Stimulated activated CD8-positive, alpha-beta memory T cell treated with anti-CD3 and anti-CD28 coated beads, Interleukin-12 subunit alpha, Interleukin-12 subunit beta, amount 100 ng/mL, for 24 hours (primary cell): ENCODE data around the gene ERN1.
"Not testable (repeated sequence)": the region's sequence is repeated elsewhere in the genome, so short reads cannot be mapped to it uniquely, and the experiment has no call there.

Experiments used
- DNase-seq: peaks from one replicate; pipeline ENCODE4 v3.0.0-alpha.2; 2020; ENCODE audit errors: extremely low read depth

The ERN1 gene

DNA sequence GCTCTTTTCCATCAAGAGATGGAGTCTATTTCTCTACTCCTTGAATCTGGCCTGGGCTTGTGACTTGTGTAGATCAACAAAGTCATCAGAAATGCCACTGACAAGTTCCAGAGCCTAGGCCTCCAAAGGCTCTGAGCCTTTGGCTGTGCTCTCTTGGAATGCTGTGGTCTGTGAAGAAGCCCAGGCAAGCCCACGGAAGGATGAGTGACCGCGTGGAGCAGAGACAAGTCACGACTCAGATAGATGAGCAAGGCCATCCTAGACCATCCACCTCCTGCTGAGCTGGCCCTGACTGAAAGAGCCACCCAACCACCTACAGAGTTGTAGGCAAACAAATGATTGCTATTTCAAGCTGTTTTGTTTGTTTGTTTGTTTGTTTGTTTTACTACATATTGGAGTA is 97.9 kb downstream of the ERN1 start:
- no peak for DNase-seq

DNA sequence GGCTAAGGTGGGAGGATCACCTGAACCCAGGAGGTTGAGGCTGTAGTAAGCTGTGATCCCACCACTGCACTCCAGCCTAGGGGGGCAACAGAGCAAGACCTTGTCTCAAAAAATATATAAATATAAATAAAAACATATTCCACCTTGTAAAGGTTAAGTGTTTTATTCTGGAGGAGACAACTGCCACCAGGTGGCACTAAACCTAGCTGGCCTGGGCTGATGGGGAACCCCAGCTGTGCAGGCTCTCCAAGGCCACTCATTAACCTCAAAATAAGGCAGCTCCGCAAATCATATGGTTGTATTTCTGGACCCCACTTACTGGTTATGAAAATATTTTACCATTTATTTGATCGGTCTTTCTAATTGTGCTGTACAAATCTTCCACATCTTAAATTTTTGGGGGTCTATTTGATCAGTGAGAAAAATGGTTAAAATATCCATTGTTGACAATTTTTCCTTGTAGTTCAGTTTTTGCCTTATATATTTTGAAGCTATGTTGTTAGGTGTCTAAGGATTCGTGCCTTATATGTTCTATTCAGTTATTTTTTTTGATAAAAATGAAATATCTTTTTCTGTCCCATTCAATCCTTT is 101.0 kb downstream of the ERN1 start:
- no peak for DNase-seq

DNA sequence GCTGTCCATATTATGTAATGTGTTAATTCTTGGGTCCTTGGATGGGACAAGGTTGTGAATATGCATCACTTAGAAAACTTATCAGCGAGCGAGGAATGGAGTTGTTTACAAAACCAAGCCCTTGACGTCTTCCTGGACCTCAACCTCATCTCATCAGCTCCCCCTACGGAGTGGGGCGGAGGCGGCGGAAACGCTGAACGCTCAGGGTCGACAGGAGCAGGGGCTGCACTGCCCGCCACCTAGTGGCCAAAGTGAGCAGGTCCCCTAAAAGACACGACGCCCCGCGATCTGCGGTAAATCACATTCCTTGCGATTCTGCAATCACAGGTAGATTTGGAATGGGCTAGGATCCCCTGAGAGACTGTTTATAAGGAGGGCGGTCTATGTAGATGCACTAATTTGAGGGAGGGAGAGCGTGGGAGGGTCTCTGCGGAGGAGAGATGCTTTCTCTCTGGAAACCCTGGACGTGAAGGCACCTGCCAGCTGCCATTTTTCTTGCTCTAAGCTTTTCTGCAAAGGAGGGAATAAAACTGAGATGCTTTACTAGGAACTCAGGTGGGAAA is 104.1 kb downstream of the ERN1 start:
- peak; percentile 66 for DNase-seq

DNA sequence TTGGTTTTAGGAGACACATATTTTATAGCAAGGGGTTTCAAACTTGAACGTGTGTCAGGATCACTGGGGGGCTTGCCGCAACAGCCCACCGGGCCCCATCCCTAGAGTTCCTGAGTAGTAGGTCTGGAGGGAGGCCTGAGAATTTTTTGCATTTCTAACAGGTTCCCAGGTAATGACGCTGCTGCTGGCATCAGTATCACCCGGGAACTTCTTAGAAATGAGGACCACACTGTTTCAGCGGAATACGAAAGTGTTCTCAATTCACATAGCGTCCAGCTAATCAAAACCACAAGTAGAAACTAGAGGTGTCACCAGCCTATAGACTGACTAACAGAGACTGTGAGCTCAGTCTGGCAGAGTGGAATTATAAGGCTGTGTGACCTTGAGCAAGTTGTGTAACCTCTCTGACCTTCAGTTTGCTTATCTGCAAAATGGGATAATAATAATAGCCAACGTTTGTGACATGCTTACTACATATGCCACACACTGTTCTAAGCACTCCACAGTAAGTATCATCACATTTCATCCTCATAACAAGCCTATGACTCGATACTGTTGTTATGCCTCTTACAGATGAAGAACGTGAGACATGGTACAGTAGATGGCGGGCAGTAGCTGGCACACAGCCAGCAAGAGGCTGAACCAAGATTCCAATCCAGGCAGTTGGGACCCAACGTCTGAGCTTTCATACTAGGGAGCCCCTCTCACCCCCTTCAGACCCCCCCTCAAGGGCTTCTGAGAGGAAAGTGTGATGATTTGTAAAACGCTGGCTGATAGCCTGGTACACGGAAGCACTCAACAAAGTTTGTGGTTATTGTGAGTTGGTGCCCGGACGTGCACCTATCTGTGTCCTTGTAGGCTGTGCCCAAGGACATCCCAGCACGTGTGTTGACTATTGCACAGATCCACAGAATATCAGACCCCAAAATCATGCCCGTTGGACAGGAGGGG is 104.9 kb downstream of the ERN1 start:
- no peak for DNase-seq

DNA sequence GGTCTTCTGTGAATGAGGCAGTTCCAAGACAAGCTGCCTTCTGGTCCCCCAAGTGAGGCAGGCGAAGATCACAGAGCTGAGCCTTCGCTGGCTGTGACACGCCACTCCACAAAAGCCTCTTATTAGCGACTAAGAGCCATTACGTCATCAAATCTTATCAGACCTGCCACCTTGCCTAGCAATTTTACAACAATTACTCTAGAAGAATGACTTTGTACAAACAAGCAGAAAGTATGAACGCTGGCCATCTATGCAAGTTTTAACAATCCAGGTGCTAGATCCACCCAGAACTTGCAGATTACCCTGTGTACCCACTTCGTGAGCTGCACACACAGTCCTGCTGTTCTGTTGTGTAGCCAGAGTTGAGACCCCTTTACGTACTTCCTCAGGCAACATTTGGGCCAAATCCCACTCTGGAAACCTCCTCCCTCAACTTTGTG is 105.7 kb downstream of the ERN1 start:
- no peak for DNase-seq

DNA sequence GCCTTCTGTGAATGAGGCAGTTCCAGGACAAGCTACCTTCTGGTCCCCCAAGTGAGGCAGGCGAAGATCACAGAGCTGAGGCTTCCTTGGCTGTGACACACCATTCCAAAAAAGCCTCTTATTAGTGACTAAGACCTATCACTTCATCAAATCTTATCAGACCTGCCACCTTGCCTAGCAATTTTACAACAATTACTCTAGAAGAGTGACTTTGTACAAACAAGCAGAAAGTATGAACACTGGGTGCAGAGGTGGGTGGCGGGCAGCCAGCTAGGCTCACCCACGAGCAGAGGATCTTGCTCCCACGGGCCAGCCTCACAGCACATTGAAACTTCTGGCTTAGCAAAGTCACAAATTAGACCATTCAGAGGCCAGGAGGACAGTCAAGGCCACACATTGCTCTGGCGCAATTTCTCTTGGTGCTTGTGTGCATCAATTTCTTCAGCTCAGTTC is 107.3 kb downstream of the ERN1 start:
- no peak for DNase-seq

DNA sequence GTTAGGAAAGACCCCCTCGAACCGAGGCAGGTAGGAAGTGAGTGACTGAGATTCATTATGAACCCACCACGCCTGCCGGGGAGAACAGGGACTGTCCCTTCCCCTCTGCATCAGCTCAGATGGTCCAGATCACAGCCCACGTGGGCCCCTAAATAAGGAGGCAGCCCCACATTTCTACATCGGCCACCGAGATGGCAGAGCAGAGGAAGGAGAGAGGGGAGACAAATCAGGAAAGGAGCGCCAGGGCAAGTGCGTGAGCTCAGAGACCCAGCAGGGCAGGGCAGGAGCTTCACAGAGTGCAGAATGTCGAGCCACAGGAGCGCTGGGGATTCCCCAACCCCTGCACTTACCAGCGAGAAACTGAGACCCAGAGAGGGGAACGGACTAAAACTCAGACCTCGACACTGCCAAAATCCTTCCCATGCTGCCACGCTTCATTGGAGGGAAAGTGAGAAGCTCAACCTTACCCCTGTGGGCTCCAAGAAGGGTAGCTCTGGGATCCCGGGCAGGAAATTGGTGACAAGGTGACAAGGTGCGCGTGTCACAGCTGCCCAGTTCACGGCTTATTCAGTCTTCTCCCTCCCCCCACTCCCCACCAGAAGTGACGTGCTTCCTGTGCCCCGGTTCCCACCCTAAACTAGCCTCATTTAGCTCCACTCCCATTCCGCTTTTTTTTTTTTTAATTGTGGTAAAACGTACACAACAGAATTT is 109.7 kb downstream of the ERN1 start, which contains the start of gene ICAM2:
TSS of gene ICAM2 (minus strand) at position 578 of the 711 bp plus-strand sequence. CDS start 13,942 bp downstream, outside the sequence.
- DNase-seq: peak; percentile 78

DNA sequence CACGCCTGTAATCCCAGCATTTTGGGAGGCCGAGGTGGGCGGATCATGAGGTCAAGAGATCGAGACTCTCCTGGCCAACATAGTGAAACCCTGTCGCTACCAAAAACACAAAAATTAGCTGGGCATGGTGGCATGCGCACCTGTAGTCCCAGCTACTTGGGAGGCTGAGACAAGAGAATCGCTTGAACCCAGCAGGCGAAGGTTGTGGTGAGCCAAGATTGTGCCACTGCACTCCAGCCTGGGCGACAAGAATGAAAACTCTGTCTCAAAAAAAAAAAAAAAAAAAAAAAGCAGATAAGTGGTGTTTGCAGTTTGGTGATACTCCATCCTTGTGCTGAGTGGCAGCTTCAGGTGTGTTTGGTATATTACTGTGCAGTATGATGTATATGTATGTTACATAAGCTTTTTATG is 110.4 kb downstream of the ERN1 start:
- DNase-seq: not testable (repeated sequence)

DNA sequence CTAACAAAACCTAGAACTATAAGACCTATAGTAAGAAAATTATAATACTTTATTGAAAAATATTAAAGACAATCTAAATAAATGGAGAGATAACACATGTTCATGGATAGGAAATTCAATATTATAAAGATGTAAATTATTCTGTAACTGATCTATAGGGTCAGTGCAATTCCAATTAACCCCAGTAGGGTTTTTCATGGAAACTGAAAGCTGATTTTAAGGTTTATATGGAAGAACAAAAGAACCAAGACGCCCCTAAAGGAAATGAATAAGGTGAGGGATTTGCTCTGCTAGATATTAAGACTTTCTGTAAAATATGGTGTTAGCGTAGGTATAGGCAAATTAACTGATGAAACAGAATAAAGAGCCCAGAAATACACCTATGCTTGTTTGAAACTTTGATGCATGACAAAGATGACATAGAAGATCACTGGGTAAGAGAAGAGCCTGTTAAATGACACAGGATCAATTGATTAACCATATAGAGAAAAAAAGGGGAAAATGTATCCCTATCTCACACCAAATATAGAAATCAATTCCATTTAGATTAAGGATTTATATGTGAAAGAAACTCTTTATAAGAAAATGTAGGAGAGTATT is 112.5 kb downstream of the ERN1 start:
- DNase-seq: no peak

DNA sequence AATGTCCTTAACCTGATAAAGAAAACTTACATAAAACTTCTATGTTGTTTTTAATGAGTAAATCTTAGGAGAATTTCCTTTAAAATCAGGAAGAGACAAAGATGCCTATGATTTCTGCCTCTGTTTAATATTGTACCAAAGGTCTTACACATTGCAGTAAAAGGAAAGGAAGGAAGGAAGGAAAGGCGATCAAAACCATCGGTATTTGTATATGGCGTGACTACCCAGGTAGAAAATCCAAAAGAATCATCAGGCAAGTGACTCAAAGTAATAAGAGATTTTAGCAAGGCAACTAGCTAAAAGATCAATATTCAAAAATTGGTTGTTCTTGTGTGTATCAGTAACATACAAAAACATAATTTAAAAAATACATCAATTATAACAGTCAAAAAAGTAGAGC is 113.0 kb downstream of the ERN1 start:
- DNase-seq: no peak

DNA sequence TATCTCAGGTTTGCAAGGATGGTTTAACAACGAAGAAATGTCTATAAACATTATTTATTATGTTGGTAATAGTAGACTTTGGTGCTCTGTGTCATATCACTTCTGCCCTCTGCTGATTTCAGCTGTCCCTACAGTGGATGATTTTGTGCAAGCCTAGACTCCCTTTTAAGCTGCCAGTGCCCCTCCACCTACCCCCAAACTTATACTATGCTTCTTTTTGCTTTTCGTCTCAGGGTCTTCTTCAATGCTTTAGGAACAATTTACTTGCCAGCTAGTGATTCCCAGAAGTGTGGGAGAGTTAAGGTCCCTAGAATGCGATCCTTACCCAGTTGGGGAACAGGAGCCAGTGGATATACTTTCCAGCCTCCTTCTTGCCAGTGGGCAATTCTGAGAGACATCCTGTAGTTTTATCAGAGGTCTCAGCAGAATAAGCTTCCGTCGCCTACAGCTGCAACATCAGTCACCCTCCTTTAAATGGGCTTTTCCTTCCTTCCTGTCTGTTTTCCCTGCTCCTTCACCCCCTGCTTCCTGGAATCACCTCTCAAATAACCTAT is 113.6 kb downstream of the ERN1 start:
- DNase-seq: no peak

DNA sequence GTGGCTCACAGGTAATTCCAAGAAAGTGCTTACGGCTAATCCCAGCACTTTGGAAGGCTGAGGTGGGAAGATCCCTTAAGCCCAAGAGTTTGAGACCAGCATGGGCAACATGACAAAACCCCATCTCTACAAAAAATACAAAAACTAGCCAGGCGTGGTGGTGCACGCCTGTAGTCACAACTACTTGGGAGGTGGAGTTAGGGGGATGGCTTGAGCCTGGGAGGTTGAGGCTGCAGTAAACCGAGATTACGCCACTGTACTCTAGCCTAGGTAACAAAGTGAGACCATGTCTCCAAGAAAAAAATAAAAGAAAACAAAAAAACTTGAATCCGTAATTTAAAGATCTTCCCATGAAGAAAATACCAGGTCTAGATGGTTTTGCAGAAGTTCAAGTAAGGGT is 114.5 kb downstream of the ERN1 start:
- DNase-seq: no peak

DNA sequence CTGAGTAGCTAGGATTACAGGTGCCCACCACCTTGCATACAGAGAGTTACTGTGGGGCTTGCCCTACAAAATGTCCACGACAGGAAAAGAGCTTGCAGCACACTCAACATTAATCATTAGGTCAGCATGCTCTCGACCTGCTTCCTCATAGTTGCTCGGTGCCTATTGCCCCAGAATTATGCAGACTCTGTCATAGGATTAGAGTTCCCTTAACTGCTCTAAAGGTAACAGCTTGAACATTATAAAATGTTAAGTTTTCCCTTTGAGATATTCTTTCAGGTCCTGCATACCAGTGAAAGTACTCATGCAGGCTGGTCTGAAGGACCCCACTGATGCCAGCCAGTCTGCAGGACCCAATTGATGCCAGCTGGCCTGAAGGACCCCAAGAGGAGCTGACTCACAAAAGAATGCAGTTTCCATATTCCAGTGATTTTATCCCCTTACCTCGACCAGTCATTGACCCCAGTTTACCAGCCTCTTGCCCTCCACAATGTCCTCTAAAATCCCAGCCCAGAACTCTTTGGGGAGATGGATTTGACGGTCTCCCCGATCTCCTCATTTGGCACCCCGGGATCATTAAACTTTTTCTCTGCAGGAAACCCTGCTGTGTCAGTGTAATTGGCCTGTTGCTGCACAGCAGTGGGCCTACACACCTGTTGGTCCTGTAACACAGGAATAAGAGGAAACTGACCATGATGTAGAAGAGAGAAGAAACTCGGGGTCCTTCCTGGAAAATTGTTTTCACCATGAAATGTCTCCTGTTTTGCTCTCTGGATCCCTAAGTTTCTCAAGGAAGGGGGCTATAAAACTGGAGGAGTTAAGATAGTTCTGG is 120.2 kb downstream of the ERN1 start:
- DNase-seq: no peak

DNA sequence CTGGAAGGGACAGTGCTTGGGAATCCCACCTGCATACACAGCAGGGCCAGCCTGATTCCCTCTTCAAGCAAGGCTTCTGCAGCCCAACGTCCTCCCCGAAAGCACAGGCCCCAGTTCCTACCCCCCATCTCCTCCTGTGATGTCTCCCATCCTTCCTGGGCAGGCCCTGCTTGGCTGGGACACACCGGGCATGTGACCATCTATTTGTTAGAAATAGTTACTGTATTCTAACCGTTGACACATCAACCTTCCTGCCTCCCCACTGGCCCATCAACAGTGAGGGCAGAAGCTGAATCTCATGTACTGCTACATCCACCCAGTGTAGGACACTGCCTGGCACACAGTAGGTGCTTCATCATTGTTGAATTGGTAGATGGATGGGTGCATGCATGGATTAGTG is 121.1 kb downstream of the ERN1 start:
- no peak for DNase-seq

DNA sequence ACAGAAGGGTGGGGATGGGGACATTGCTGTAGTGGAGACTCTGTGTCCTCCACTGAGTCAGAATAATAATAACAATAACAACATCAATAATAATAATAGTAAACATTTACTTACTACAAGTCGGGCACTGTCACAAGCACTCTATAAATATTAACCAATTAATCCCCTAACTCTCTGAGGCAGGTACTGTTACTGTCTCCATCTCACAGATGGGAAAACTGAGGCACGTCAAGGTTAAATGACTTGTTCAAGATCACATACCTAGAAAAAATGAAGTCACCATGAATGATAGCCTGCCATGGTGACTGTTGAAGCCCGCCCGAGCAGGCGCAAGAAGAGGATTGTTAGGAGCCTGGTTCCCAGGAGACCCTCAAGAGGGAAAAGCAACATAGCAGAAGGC is 121.6 kb downstream of the ERN1 start:
- DNase-seq: no peak

DNA sequence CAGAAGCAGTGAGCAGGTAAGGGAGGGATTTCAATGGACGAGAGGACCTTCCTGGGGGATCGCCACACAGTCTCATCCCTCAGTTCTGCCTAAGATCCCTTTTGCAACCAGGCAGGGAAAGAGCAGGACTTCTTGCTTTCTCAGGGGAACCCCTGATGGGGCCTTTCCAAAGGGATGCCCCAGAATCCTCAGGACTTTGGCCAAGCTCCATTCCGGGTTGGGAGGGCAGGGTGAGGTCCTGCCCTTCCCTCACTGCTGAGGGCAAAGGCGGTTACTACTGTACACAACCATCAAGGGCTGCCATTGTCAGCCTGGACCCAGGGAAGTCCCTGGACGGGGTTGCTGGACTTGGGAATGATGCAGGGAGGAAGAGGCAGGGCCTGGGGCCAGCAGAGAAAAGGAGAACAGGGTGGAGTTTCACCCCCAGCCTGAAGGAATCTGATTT is 122.1 kb downstream of the ERN1 start:
- no peak for DNase-seq

DNA sequence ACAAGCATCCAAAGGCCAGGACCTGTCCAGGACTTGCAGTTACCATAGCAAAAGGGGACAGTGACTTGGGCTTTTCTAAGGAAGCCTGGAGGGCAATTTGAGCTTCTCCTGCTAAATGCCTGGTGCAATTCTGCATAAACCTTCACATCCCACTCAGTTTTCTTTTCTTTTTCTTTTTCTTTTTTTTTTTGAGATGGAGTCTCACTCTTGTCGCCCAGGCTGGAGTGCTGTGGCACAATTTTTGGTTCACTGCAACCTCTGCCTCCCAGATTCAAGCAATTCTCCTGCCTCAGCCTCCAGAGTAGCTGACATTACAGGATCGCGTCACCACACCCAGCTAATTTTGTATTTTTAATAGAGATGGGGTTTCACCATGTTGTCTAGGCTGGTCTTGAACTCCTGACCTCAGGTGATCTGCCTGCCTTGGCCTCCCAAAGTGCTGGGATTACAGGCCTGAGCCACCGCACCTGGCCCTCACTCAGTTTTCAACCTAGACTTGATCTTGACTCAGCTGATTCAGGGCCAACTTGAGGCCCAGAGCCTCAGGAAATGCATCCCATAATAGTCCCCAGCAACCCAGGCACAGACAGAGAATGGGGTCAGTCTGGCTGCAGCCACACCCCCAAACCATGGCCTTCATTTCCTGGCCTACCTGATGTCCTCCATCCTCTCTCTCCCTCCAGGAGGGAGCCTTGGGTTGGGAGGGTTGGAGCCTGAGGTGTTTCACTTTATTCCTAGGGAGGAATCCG is 122.7 kb downstream of the ERN1 start:
- not testable (repeated sequence) for DNase-seq

DNA sequence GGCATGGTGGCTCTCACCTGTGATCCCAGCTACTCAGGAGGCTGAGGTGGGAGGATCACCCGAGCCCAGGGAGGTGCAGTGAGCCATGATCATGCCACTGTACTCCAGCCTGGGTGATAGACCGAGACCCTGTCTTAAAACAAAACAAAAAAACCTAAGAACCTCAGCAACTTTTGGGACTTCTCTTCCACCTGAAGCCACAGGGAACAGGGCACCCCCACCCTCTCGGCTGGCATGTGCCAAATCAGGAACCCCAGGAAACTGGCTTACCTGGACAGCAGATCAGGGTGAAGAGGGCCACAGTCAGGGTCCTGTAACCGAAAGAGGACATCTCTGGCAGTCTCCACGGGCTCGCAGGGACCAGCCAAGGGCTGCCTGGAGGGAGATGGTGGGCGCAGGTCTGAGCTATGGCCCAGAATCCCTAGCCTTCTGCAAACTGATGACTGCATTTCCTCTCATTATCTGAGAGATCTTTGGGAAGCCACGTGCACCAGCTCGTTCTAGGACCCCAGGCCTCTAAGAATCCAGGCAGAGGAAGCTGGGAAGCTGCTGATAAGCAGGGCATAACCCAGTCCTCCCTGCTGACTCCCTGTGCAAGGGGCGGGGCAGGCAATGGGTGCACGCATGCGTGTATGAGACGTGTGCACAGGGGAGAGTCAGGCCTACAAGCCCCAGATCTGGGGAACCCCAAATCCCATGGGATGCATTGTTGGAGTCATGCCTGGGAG is 123.4 kb downstream of the ERN1 start:
- DNase-seq: no peak

DNA sequence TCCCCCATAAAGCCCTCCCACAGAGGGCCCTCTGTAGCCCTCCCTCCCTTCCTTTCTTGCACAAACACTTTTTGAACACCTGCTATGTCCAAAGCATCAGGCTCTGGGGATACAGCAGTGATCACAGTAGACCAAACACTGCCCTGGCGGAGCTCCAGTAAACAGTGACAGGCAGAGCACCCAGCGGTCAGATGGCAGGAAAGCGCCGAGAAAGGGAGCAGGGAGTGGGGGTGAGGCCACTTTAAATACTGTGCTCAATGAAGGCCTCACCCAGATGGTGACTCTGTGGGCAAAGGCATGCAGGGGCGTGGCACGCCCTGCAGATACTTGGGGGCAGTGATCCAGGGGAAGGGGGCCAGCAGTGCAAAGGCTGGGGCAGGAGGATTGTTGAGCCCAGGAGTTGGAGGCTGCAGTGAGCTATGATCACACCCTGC is 124.2 kb downstream of the ERN1 start:
- no peak for DNase-seq
